HG02571 (cell line): Measurements from ENCODE around the gene HSPA12B.
A peak's percentile ranks its signal among the peaks of the same experiment; 100 is the strongest.
"Not testable (repeated sequence)": the region's sequence is repeated elsewhere in the genome, so short reads cannot be mapped to it uniquely, and the experiment has no call there.

Source experiments
- ATAC-seq: cut with Tn5 transposase; IDR thresholded peaks from one replicate; pipeline ENCODE4 v1.9.1; 2021; ENCODE audit warnings: mild to moderate bottlenecking, moderate library complexity; ENCODE audit not compliant: unreplicated experiment

Gene HSPA12B

DNA sequence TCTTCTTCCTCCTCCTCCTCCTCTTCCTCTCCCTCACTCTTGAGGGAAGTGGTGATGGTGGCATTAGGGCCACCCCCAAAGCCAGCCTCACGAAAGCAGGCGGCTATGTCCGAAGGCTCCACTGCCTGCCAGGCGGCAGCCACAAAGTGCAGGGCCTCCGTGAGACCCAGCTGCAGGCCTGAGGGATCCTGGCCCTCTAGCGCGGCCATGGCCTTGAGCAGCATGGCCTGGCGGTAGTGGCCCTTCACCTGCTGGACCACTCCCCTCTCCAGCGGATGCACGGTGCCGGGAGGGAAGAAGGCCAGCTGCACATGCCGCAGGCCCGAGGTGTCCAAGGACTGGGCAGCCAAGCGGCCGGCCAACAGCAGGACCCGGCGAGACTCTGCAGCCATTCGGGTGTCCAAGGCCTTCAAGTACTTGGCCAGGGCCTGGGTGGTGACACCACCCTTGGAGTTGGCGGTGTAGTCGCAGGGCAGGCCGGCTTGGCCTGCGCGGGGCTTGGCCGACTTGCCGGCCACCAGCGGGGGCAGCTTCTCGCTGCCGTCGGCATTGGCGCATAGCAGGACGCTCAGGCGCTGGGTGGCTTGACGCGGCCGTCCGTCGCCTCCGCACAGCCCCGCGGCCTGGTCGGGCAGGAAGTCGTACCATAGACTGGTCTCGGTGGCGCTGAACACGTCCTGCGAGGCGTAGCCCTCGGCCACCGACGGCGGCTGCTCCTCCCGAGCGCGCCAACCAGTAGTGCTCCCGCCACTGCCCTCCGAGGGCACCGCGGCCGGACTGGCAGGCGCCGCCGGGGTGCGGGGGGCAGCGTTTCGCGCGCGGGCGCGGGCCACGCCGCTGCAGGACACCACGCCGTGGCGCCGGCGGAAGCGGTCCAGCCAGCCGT lies 53.0 kb downstream of the HSPA12B start:
- no peak for ATAC-seq

DNA sequence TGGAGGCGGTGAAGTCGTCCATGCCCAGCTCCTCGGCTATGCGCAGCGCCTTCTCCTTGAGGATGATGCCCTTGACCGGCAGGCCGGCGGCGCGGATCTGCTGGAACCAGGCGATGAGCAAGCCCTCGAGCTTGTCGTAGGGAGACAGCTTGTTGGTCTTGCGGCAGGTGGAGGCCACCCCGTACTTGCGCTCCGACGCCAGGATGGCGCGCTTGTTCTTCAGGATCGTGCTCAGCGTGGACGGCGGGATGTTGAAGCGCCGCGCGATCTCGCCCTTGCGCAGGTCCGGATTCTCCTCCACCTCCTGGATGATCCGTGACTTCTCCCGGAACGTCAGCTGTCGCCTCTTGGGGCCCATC lies 53.6 kb downstream of the HSPA12B start:
- peak; percentile 16 for ATAC-seq

DNA sequence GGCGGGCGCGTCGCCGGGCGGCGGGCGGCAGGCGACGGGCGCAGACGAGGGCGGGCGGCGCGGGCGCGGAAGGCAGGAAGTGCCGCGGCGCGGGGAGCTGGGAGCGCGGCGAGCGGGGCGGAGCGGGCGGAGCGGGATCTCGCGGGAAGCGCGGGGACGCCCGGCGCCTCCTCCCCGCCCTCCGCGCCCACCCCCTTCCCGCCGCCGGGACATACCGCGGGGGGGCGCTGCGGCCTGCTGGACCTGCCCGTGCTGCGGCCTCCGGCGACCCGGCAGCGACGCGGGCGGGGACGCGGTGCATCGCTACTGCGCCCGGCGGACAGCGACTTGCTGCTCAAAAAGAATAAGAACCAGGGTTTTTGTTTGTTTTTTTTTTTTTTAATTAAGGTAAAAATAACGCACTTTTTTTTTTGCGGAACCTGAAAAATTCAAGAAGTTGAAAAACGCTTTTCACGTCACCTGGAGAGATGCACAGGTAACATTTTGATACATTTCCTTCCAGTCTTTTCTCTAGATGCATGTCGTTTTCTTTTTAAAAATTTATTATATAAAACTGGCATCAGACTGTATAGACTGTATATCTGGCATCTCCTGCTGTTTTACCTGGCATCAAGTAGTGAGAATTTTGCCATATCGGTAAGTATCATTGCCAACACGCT lies 54.3 kb downstream of the HSPA12B start, which contains the start of gene CENPB:
CENPB (minus strand) TSS at position 76 of the 659 bp plus-strand sequence. CDS start 257 bp downstream, outside the sequence.
- ATAC-seq, result peak; percentile 81

DNA sequence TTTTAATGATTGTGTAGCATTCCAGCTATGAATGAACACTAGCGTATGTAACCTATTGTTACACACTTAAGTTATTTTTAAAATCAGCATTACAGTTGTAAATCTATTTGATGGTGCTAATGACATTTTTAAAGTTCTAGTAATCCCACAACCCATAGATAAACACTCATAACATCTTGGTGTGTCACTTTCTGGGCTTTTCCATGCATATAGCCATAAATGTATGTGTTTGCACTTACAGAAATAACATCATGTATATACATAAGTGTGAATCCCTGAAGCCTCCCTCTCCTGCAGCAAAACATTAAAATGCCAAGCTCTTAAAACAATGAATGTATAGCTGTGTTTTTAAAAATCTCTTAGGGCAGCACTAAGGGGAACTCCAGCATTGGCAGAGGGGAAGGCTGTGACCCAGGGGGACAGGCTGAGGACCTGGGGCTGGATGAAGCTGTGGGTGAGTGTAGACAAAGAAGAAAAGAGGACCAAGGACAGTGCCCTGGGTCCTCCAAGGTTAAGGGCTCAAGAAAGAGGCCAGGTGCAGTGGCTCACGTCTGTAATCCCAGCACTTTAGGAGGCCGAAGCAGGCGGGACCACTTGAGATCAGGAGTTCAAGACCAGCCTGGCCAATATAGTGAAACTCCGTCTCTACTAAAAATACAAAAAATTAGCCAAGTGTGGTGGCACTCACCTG lies 55.0 kb downstream of the HSPA12B start:
- ATAC-seq, result no peak

DNA sequence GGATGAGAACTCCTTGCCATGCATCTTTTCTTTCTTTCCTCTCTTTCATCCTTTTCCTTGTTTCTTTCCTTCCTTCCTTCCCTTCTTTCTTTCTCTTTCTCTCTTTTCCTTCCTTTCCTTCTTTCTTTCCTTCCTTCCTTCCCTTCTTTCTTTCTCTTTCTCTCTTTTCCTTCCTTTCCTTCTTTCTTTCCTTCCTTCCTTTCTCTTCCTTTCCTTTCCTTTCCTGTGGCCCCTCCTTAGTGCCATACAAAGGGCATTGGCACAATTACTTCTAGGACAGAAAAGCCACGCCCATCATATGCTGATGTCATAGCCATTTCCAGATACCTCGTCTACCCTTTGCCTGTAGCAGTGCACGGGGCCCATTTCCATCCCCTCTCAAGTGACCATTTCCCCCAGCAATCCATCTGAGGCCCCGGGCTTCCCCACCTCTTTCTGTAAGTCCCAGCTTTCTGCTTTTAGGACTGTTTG lies 56.2 kb downstream of the HSPA12B start:
- no peak for ATAC-seq

DNA sequence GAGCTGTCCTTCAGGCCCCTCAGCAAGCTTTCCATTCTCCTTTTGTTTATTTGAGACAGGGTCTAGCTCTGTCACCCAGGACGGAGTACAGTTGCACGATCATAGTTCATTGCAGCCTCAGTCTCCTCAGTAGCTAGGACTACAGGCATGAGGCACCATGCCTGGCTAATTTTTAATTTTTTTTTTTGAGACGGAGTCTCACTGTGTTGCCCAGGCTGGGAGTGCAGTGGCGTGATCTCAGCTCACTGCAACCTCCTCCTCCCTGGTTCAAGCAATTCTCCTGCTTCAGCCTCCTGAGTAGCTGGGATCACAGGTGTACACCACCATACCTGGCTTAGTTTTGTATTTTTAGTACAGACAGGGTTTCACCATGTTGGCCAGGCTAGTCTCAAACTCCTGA lies 56.7 kb downstream of the HSPA12B start:
- not testable (repeated sequence) for ATAC-seq

DNA sequence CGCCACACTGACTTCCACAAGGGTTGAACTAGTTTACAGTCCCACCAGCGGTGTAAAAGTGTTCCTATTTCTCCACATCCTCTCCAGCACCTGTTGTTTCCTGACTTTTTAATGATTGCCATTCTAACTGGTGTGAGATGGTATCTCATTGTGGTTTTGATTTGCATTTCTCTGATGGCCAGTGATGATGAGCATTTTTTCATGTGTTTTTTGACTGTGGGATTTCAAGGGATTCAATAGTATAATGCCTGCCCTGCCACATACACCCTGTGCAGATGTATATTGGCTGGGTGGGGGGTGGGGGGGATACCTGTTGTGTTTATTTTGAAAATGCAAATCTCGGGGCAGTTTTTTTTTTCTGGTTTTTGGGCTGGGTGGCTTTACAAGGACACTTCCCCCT lies 61.7 kb downstream of the HSPA12B start:
- ATAC-seq, result not testable (repeated sequence)

DNA sequence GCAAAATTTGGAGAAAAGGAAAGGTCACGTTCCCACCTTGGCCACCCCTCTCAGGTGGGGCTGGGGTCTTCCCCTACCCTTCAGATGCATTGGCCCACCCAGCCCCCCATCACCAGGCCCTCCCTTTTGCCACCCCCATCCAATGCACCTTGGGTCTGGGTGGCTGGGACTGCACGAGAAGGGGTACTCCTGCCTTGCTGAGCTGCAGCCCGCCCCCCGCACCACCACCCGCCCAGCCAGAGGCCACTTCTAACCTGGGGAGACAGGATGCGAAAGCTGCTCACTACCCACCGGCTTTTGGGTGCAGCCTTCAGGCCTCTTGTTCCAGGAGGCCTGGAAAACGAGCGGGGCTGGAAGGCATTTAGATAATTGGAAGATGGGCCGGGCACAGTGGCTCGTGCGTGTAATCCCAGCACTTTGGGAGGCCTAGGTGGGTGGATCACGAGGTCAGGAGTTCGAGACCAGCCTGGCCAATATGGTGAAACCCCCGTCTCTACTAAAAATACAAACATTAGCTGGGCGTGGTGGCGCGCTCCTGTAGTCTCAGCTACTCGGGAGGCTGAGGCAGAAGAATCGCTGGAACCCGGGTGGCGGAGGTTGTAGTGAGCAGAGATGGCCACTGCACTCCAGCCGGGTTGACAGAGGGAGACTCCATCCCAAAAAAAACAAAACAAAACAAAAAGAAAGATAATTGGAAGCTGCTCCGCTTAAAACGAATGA lies 62.4 kb downstream of the HSPA12B start:
- ATAC-seq, result no peak

DNA sequence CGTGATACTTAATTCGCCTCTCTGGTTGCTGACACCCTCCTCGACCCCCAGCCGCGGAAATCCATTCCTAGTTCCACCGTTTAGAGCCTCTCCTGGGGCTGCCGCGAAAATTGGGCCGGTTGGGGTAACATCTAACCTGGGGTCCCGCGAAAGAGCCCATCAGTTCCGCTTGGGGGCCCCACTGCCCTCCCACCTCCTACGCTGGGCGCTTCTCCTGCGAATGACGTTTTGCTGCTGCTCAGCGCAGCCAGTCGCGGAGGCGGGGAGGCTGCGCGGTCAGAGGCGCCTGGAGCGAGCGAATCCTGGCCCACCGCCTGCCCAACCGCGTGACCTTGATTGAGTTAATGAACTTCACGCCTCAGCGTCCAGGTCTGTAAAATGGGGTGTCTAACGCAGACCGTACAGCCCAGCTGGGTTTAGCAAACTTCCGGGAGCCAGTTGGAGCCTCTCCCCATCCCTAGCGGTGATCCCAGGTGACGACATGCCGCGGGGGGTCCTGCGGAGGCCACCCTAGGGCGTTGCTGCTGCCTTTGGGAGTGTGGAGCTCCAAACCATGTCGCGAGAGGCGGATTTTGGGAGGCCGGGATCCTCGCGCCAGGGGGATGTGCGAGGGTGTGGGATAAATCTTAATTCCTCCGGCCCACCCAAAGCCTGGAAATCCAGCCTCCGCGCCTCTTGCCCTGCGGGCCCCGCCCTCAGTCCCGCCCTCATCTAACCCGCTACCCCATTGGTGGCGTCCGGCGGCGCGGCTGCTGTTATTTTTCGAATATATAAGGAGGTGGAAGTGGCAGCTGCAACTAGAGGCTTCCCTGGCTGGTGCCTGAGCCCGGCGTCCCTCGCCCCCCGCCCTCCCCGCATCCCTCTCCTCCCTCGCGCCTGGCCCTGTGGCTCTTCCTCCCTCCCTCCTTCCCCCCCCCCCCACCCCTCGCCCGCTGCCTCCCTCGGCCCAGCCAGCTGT lies 63.3 kb downstream of the HSPA12B start, which contains the start of gene CDC25B:
CDC25B (plus strand) TSS at position 800 of the 958 bp plus-strand sequence. CDS start 222 bp downstream, outside the sequence.
- ATAC-seq, result peak; percentile 63

DNA sequence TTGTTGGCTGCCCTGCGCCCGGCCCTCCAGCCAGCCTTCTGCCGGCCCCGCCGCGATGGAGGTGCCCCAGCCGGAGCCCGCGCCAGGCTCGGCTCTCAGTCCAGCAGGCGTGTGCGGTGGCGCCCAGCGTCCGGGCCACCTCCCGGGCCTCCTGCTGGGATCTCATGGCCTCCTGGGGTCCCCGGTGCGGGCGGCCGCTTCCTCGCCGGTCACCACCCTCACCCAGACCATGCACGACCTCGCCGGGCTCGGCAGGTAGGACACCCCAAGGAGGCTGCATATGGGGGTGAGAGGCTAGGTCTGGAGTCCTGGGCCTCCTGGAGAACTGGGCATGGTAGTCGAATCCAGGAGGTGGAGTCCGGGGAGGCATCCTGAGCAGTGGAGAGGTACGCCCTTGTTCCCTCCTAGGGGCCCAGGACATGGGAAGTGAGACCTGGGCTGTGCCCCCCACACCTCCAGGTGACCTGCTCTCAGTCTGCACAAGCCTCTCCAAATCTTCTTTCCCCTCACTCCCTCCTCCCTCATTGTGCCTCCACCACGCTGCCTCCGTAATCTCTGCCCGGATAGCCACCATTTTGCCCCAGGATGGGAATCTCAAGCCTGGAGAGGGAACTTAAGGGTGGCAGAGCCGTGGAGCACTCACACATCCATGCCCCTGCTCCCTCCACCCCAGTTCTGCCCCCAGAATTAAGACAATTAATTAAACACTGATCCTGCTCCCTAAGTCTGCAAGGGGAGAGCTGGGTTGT lies 64.2 kb downstream of the HSPA12B start:
- no peak for ATAC-seq

DNA sequence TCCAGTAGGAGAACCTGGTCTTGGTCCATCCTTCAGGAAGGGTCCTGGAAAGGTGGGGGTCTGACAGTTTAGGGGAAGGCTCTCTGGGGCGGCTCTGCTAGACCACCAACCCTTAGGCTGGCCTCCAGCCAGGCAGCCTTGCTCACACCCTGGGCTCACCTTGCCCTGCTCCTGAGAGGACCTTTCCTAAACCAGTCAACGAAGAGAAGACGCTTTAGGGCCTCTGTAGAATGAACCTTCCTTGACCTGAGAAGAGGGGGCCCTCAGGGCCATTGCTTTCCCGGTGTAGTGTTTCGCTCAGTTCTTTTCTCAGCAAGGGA lies 64.7 kb downstream of the HSPA12B start:
- no peak for ATAC-seq

DNA sequence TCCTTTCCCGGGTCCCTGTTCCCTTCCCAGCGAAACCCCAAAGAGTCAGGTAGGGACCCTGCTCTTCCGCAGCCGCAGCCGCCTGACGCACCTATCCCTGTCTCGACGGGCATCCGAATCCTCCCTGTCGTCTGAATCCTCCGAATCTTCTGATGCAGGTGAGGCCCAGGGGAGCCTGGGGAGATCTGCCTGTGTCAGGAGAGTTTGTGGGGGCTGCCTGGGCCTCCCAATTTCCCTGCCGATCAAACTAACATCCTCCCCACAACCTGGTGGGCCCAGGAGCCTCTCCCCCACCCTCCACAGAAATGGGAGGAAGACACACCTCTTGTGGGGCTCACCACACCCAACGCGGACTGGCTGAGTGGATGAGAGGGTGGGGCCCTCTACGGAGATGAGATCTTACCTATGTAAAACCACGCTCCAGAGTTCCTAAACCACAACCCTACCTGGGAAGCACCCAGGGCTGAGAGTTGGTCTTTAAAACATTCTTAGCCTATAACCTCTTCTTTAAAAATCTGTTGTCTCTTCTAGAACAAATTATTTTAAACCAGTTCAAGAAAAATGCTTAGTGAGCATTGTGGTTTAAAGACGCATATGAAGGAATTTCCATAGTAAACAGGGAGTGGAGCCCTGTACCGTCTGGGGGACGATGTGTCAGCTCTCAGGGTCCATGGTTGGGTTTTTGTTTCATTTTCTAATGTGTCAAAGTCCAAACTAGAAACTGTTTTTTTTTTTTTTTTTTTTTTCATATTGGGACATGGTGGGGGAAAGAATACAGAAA lies 65.3 kb downstream of the HSPA12B start:
- no peak for ATAC-seq

DNA sequence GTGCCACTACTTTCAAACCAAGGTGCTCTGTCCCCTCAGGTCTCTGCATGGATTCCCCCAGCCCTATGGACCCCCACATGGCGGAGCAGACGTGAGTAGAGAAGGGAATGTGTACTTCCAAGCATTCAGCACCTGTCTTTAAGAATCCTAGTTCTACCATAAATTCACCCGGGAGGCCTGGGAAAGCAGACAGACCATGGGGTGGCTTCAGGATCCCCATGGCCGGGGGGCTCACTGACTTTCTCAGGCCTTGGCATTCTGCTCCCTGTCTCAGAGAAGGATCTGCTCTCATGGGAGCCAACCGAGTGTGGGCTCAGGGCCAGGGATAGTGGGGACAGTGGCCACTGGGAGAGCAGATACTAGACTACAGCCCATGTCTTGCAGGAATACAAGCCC lies 65.9 kb downstream of the HSPA12B start:
- no peak for ATAC-seq

DNA sequence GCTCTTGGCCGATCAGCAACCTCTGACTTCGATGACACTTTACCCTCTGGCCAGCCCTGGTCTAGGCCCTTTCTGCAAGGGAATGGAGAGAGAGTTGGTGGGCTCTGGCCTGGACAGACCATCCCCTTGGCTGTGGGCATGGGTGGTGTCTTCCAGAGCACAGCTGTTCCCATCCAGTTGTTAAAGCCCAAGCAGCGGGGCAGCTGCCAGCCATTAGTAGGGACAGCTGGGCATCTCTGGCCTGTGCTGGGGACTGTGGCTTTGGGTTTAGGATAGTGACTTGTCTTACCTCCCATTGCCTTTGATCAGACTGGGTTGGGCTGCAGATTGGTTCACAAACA lies 66.4 kb downstream of the HSPA12B start:
- no peak for ATAC-seq

DNA sequence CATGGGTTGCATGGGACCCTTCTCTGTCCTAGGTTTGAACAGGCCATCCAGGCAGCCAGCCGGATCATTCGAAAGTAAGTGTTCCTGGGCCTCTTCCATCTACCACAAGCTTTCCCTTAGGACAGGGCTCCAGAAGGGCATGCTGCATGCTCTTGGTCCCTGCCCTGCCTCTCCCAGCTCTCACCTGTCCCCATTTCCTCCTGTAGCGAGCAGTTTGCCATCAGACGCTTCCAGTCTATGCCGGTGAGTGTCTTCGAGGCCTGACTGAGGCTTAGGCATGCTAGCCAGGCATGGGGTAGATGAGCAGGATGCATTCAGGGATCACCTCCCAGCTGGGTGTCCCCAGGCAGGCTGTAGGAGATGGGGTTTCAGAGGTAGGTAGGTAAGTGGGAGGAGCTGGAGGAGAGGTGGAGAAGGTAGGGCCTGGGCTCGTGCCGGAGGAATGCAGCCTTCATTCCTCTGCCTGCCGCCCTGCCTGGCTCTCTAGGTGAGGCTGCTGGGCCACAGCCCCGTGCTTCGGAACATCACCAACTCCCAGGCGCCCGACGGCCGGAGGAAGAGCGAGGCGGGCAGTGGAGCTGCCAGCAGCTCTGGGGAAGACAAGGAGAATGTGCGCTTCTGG lies 67.9 kb downstream of the HSPA12B start:
- no peak for ATAC-seq

DNA sequence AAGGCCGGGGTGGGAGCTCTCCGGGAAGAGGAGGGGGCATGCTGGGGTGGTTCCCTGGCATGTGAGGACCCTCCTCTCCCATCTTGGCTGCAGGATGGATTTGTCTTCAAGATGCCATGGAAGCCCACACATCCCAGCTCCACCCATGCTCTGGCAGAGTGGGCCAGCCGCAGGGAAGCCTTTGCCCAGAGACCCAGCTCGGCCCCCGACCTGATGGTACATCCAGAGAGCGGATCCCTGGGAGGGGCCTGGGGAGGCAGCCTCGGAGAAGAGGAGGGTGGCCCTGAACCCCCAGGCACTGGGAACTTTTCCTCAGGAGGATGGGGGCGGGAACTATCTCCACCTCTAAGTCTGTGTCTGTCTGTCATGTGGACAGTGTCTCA lies 68.4 kb downstream of the HSPA12B start:
- no peak for ATAC-seq

DNA sequence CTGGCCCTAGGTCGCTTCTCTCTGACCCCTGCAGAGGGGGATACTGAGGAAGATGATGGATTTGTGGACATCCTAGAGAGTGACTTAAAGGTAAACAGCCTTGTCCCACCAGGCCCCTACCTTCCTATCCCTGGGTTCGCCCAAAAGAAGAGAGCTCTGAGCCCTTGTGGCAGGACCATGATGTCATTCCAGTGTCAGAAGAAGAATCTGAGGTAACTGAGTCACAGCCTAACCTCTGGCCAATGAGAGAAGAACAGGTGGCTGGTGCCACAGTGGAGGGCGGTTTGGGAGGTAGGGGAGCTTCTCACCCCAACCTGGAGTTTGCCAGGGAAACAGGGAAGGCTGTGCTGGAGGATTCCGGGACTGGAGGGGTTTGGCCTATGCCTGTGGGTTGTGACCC lies 68.8 kb downstream of the HSPA12B start:
- ATAC-seq, result no peak

DNA sequence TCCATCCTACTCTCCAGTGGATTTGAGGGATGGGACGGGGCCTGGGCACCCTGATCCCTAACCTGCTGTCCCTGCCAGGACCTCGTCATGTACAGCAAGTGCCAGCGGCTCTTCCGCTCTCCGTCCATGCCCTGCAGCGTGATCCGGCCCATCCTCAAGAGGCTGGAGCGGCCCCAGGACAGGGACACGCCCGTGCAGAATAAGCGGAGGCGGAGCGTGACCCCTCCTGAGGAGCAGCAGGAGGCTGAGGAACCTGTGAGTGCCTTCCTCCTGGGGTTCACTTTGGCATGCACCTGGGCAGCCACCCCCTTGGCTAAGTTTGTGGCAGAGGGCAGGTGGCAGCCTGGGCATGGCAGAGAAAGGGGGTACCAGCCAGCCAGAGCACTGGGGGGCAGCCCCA lies 69.4 kb downstream of the HSPA12B start:
- no peak for ATAC-seq
